Adrenal gland (tissue), 12 donors: ENCODE results near the gene VEPH1. TPM values are rescaled to one million over a fixed set of nuclear protein-coding genes. Genes with fewer than 3 reads are reported as not detected.

Source experiments
- DNase-seq, 7 donors: peaks; one replicate each; pipeline ENCODE4 v3.0.0-alpha.2; 2019 to 2020
- H3K27ac ChIP-seq, 5 donors: fragments of 200-600 bp; sonication (generic) in 4 of 5; 1 replicate in 3 of 5; 2 replicates in 2 of 5; pipeline versions ENCODE4 v1.5.1 to v1.8.0; 2016 to 2020; ENCODE audit warnings: mild to moderate bottlenecking in 1 of 5
- H3K27me3 ChIP-seq: fragments of 200-600 bp; 2 replicates; pipeline ENCODE4 v1.8.0; 2021
- H3K36me3 ChIP-seq, 2 donors: fragments of 200-600 bp; replicated peaks in 1 of 2; 1 replicate in 1 of 2; 2 replicates in 1 of 2; pipeline versions ENCODE4 v1.5.1 to v1.8.0; 2018 to 2022
- H3K4me1 ChIP-seq, 2 donors: fragments of 200-600 bp; replicated peaks in 1 of 2; 1 replicate in 1 of 2; 2 replicates in 1 of 2; pipeline versions ENCODE4 v1.5.1 to v1.8.0; 2018 to 2021
- H3K4me3 ChIP-seq, 4 donors: fragments of 200-600 bp; sonication (generic) in 3 of 4; one replicate each; pipeline ENCODE4 v1.5.1; 2016 to 2018
- H3K9me3 ChIP-seq, 3 donors: fragments of 200-600 bp; sonication (generic) in 1 of 3; replicated peaks in 1 of 3; 1 replicate in 2 of 3; 2 replicates in 1 of 3; pipeline versions ENCODE4 v1.5.1 to v1.8.0; 2016 to 2021
- POLR2A ChIP-seq, 2 donors: fragments of 450-650 bp; IDR thresholded peaks; one replicate each; pipeline ENCODE4 v1.6.1; 2017; ENCODE audit warnings: antibody characterized with exemption in 2 of 2, mild to moderate bottlenecking in 2 of 2, moderate library complexity in 1 of 2
- WGBS, 4 donors: extraction: QIAGEN DNeasy Blood & Tissue Kit in 2 of 4; methylation state at CpG; one replicate each; pipeline versions ENCODE4 v1.1.5 to v1.1.7; 2013 to 2017; 5-methylcytosine and 5-hydroxymethylcytosine counted together
- intact Hi-C, 2 donors: fragments of 100-400 bp; cut with DNase I; formaldehyde crosslinking; loops; one replicate each; pipeline versions ENCODE4 v1.14.1 to v1.15.0; 2022 to 2023
- polyA plus RNA-seq, 3 donors: library from polyadenylated mRNA; stranded (reverse); fragments of 200-250 nt in 2 of 3; fragments of 350-450 nt in 1 of 3; fragmentation: Illumina TruSeq in 1 of 3; extraction: RNeasy Lipid Tissue Mini Kit (QIAGEN cat#74804) in 1 of 3; gene quantifications; one replicate each; pipeline ENCODE4 v1.2.3, GENCODE V29; 2013 to 2014
- total RNA-seq, 9 donors: library from RNA; depleted of rRNA in 4 of 9; stranded (reverse); fragments of >200 nt in 4 of 9; fragments of 120-200 nt in 1 of 9; fragmentation: NEBNext Ultra II Directional in 1 of 9; extraction: Animal tissue kit (Norgen Biotek cat#: 25700) in 1 of 9; gene quantifications; one replicate each; pipeline versions ENCODE4 v1.1.0 to v1.2.4, GENCODE V29; 2013 to 2023
- TF ChIP-seq, protein P1 (sequence below), 6 experiments: fragments of 450-650 bp in 4 of 6; fragments of 200-600 bp in 2 of 6; sonication (generic) in 1 of 6; IDR thresholded peaks; 1 replicate in 5 of 6; 2 replicates in 1 of 6; pipeline versions ENCODE4 v1.5.1 to v1.8.0; 2016 to 2021; ENCODE audit warnings: antibody characterized with exemption in 6 of 6, mild to moderate bottlenecking in 2 of 6, moderate library complexity in 1 of 6
- donor health status: healthy with polysubstance abuse.
- donor health status: Bipolar disorder and iron deficiency.
- donor health status: DM: yes; HTN: yes; CAD: no.
- donor health status: DM: no; HTN: no; CAD: no.
- donor health status: DM: no; HTN: no; CAD: no.
- donor health status: DM: yes; HTN: yes; CAD: no.

Gene VEPH1
- total and polyA plus RNA-seq, 12 donors: 16.0 to 124 (median 55.2) TPM

GRCh38 chr3:157409516-157409915 lies 93.7 kb downstream of the VEPH1 start:
- Histone ChIP-seq H3K27ac (no peak overlapping the region), H3K4me3 (no peak overlapping the region), H3K9me3 (no peaks in the 10 kb centered on the region), H3K4me1 (no peaks in the 10 kb centered on the region), H3K27me3 (no peaks in the 10 kb centered on the region), H3K36me3 (no peaks in the 10 kb centered on the region)
- intact Hi-C loops: no loop called here
- DNase-seq: no peak
- no peak for TF ChIP-seq POLR2A (IDR thresholded peaks at IDR 0.05)
- TF ChIP-seq, protein P1, sequence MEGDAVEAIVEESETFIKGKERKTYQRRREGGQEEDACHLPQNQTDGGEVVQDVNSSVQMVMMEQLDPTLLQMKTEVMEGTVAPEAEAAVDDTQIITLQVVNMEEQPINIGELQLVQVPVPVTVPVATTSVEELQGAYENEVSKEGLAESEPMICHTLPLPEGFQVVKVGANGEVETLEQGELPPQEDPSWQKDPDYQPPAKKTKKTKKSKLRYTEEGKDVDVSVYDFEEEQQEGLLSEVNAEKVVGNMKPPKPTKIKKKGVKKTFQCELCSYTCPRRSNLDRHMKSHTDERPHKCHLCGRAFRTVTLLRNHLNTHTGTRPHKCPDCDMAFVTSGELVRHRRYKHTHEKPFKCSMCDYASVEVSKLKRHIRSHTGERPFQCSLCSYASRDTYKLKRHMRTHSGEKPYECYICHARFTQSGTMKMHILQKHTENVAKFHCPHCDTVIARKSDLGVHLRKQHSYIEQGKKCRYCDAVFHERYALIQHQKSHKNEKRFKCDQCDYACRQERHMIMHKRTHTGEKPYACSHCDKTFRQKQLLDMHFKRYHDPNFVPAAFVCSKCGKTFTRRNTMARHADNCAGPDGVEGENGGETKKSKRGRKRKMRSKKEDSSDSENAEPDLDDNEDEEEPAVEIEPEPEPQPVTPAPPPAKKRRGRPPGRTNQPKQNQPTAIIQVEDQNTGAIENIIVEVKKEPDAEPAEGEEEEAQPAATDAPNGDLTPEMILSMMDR (IDR thresholded peaks at IDR 0.05): no peak
- 89 to 96% (median 93%) methylated on average over 2 of the region's 2 CpGs for WGBS, 4 donors

DNA sequence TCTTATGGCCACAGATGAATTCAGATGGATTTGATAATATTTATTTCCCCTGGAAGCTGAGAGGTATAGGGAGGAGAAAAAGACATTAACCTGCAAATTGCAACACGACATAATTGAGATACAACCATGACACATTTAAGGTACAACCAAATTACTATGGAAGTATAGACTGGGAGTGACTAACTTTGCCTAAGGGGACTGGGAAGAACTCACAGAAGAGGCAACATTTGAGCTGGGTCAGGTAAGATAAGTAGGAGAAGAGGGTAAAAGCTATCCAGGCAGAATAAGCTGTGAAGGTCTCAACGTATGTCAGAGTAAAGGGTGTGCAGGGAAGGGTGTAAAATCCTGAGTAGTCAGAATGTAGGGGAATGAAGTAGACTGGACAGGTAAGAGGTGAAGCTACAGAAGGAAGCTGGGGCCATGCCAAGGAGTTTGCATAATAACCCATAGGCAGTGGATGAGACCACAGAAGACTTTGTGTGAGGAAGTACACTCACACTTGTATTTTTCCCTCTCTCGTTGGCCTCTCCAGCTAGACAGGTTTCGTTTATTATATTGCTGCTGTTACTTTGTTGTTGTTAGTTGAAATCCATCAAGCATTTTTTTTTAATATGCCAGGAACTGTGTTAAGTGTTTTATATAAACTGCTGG lies 94.6 kb downstream of the VEPH1 start:
- Histone ChIP-seq H3K36me3 (no peaks in the 10 kb centered on the region), H3K27ac (no peak overlapping the region), H3K4me1 (no peaks in the 10 kb centered on the region), H3K9me3 (no peaks in the 10 kb centered on the region), H3K4me3 (no peak overlapping the region), H3K27me3 (no peaks in the 10 kb centered on the region)
- intact Hi-C loops: no loop called here
- WGBS, 4 donors: 85 to 89% (median 86%) methylated on average over 4 of the region's 4 CpGs
- DNase-seq: no peak
- TF ChIP-seq, protein P1 (IDR thresholded peaks at IDR 0.05): no peak
- no peak for TF ChIP-seq POLR2A (IDR thresholded peaks at IDR 0.05)

DNA sequence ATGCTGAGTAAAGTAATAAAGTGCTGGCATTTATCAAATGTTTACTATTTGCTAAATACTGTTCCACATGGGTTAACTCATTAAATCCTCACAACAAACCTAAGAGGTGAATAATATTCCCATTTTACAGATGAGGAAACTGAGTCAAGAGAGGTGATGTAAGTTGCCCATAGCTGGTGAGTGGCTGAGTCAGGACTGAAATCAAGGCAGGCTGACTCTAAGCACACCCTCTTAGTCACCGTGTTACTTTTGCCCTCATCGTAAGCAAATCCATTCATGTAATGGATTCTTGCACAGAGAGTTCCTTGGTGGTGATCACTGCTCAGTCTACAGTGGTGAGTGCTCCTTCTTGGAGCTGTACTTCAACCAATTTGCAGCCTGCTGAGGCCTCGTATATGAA lies 95.4 kb downstream of the VEPH1 start:
- WGBS, 4 donors: 86 to 92% (median 88%) methylated on average over 3 of the region's 3 CpGs

DNA sequence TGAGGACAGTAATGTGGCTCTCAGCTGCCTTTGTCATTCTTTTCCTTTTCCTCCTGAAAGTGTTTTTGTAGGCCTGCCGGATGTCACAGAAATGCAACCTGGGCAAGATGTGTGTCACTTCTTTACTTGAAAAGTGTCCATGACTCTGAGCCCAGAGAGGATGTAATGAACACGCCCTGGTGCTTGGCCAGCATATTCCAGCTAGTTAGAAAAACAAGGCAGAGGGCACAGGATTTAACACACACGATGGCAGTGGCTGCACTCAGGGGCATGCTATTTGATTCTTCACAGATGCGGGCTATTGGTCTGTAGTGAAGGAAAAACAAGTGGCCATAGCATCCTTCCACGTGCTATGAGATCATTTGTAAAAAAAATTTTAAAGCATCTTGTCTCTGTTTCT lies 96.8 kb downstream of the VEPH1 start:
- Histone ChIP-seq H3K27ac (no peak overlapping the region), H3K27me3 (no peaks in the 10 kb centered on the region), H3K4me1 (no peaks in the 10 kb centered on the region), H3K4me3 (no peak overlapping the region), H3K36me3 (no peaks in the 10 kb centered on the region), H3K9me3 (no peaks in the 10 kb centered on the region)
- intact Hi-C loops: no loop called here
- 68 to 82% (median 79%) methylated on average over 4 to 5 of the region's 5 CpGs for WGBS, 4 donors
- DNase-seq: no peak
- TF ChIP-seq, protein P1 (IDR thresholded peaks at IDR 0.05): no peak
- TF ChIP-seq POLR2A (IDR thresholded peaks at IDR 0.05): no peak

More for the DNA sequence above, 95.4 kb downstream of the VEPH1 start:
- intact Hi-C loops: no loop called here
- Histone ChIP-seq H3K4me3 (no peak overlapping the region), H3K27me3 (no peaks in the 10 kb centered on the region), H3K36me3 (no peaks in the 10 kb centered on the region), H3K27ac (no peak overlapping the region), H3K4me1 (no peaks in the 10 kb centered on the region), H3K9me3 (no peaks in the 10 kb centered on the region)
- TF ChIP-seq, protein P1 (IDR thresholded peaks at IDR 0.05): no peak
- no peak for TF ChIP-seq POLR2A (IDR thresholded peaks at IDR 0.05)
- DNase-seq: no peak
